GM18511 (cell line): ENCODE data around the gene MR1.
"Not testable (repeated sequence)": the region's sequence is repeated elsewhere in the genome, so short reads cannot be mapped to it uniquely, and the experiment has no call there.

Experiments used
- ATAC-seq: cut with Tn5 transposase; IDR thresholded peaks from one replicate; pipeline ENCODE4 v1.9.1; 2021; ENCODE audit warnings: mild to moderate bottlenecking, moderate library complexity; ENCODE audit not compliant: unreplicated experiment

The MR1 gene

DNA sequence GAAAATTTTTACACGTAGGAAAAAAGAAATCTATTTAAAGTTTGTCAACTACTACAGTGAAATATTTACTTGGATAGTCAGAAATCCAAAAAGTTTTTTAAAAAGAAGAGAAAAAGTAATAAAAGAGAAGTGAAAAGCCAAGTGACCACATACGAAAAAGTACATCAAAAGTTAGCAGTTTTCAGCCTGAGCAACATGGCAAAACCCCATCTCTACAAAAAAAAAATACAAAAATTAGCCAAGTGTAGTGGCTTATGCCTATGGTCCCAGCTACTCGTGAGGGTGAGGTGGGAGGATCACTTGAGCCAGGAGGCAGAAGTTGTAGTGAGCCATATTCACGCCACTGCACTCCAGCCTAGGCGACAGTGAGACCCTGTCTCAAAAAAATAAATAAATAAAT, 5.2 kb upstream of the MR1 start:
- no peak for ATAC-seq

DNA sequence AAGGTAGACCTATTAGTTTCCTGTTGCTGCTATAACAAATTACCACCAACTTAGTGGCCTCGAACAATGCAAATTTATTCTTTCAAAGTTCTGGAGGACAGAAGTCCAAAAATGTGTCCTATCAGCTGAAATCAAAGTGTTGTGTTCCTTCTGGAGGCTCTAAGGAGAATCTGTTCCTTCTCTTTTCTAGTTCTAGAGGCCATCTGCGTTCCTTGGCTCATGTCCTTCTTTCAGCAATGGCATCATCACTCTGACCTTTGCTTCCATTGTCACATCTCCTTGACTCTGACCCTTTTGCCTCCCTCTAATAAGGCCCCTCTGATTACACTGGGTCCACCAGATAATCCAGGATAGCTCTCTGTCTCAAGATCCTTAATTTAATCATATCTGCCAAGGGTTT, 1.2 kb upstream of the MR1 start:
- no peak for ATAC-seq

DNA sequence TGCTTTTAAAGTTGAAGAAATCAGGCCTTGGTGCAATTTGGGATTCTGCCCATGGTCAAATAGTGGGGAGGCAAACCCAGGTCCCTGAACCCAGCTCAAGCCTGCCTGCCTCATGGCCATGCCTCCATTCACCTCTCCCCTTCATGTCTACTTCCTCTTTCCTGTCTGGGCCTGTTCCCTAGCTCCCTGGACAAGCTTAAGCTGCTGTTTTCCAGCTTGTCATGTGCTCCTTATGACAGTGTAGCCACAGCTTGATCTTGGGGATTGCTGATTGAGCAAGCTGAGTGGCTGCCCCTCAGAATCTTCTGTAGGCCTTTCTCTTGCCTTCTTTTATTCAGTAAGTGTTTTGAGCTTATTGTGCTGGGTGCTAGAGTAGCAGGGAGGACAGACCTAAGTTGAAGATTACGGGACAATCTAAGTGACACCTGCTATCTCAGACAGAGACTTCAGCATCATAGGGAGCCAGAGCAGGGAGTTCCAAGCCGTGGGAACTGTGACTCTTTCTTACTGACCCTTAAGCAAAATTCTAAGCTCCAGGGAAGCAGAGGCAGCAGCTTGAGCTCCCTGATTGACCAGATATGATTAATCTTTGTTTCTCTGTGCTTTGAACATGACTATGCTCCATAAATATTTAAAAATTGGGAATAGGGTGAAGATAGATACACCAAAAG, 520 bp upstream of the MR1 start:
- peak; percentile 40 for ATAC-seq

DNA sequence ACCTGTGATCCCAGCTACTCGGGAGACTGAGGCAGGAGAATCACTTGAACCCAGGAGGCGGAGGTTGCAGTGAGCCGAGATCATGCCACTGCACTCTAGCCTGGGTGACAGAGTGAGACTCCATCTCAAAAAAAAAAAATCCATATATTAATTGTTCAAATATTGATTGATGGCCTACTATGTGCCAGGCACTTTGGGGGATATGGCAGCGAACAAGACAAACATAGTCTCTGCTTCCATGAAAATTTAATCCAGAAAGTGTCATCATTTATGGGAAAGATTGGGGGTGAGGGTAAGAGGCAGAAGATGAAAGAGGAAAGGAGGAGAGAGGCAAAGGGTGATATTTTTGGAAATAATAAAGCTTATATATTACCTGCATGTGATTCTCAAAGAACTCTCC, 1.4 kb downstream of the MR1 start:
- ATAC-seq: not testable (repeated sequence)

GRCh38 chr1:181036107-181036836, 2.5 kb downstream of the MR1 start:
- ATAC-seq: no peak

DNA sequence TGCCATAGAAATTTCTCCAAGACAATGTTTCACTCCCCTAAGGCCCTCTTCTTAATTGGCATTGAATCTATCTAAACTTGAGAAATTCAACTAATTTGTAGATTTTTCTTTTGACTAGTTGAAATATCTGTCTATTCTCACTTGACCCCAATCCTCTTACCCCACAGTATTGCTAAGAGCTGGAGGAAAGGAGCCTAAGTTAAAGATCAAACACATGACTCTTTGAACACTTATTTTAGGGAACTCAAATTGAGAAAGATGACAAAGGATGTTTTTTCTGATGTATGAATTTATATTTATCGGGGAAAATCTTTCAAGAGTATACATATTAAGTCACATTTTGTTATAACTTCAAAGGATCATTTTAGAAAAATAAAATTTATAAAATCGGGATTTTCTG, 3.6 kb downstream of the MR1 start:
- ATAC-seq: no peak

DNA sequence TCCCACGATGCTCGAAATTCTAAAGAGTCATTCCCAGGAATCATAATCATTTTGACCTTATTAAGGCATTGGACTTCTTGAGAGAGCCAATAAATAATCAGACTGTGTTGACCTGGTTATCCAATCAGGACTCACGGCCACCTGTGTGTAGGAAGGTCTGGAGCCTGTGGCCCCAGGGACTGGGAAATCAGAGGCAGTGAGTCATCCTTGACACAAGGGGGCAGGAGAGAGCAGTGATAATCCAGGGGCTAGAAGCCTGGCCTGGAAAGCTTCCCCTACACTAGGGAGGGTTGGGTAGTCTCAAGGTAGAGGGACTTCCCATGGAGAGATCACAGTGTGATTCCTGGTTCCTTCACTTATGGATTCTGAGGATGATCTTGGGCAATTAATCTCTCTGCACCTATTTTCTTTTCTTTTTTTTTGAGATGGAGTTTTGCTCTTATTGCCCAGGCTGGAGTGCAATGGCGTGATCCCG, 4.7 kb downstream of the MR1 start:
- no peak for ATAC-seq

DNA sequence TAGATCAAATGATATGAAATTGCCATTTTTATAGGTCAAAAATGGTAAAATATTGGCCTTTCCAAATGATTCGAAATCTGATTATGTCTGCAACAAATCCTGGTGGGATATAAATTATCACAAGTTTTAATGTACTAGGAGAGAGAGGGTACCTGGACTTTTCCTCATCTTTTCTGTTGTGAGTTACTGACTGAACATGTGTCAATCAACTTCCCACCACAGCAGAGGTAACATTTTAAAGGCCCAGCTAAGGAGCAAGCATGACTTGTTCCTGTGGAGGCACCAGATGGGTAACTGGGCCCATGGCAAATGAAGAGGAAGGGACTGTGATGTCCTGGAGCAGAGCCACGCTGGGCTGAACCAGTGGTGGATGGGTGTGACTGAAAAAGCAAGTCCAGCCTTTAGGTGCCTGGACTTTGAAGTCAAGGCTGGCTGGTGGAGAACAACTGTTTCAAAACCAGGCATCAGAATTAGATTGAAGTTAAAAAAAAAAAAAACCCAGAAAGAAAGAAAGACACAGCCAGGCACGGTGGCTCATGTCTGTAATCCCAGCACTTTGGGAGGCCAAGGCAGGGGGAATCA, 6.6 kb downstream of the MR1 start:
- ATAC-seq: no peak

DNA sequence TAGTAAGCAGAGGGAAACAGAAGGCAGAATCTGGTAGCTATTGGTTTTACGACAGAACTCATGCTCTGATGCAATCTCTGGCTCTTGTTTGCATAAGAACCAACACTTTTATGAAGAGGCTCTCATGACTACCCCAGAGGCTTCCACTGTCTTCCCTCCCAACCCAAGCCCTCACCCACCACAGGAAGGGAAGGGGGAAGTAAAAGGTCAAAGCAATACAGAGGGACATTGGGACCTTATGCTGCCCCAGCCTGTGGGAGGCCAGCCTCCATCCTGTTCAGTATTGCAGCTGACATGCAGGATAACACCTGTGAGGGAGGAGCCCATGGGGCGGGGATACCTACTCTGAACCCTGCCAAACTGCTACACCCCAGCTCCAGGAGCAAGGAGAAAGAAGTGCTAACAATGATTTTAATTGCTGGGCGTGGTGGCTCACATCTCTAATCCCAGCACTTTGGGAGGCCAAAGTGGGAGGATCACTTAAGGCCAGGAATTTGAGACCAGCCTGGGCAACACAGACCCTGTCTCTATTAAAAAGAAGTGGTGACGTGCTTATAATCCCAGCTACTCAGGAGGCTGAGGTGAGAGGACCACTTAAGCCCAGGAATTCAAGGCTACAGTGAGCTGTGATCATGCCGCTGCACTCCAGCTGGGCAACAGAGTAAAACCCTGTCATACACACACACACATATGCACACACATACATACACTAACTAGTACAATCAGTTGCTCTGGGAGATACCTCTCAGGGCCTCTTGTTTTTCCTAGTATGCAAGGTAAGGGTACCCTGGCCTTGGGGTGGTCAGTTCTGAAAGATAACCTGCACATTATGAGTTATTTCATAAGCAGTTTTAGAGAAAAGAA, 9.5 kb downstream of the MR1 start:
- ATAC-seq: no peak

DNA sequence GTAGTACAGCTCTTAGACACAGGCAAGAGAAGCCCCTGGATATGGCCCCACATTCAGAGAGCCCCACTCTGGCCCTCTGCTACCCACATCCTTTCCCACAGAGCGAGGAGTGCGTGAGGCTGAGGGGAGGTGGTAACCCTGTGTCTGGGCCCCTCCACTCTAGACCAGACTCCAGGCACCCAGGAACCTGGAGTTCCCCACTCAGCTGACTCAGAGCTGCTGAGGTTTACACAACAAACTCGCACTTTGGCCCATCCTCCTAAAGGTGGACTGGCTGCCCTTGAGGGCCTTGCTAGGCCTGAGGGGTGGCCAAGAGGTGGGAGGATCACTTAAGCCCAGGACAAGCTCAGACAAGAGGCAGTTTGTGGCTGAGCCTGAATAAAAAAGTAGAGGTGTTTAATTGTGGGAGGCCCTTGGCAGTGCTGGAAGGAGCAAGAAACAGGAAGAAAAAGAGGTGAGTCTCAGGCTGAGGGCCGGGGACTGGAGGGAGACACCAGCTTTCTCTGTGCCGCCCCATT, 10.7 kb downstream of the MR1 start:
- peak; percentile 95 for ATAC-seq

DNA sequence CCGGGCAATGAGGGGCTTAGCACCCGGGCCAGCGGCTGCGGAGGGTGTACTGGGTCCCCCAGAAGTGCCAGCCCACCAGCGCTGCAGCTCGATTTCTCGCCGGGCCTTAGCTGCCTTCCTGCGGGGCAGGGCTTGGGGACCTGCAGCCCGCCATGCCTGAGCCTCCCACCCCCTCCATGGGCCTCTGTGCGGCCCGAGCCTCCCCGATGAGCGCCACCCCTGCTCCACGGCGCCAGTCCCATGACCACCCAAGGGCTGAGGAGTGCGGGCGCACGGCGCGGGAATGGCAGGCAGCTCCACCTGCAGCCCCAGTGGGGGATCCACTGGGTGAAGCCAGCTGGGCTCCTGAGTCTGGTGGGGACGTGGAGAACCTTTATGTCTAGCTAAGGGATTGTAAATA, 12.2 kb downstream of the MR1 start:
- not testable (repeated sequence) for ATAC-seq

- ATAC-seq: no peak
These were observed 15.6 kb downstream of the MR1 start for GRCh38 chr1:181049378-181049777.

GRCh38 chr1:181050922-181051321, 17.1 kb downstream of the MR1 start:
- ATAC-seq: no peak

GRCh38 chr1:181056560-181056959, 22.8 kb downstream of the MR1 start:
- no peak for ATAC-seq

DNA sequence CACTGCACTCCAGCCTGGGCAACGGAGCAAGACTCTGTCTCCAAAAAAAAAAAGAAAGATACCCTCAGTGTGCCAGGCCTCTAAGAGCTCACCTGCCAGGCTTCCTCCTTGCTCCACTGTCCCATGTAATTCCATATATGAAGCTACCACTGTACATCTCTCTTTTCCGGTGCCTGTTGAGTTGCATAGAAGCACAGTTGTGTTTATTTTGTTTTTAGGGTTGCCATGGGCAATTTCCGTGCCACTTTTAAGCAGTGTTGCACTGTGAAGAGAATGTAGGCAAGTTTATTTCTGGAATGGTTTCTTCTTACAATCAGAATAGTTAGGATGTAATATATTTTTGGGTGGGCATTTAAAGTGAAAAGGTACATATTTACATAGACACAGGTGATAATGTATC, 23.3 kb downstream of the MR1 start:
- ATAC-seq: no peak

DNA sequence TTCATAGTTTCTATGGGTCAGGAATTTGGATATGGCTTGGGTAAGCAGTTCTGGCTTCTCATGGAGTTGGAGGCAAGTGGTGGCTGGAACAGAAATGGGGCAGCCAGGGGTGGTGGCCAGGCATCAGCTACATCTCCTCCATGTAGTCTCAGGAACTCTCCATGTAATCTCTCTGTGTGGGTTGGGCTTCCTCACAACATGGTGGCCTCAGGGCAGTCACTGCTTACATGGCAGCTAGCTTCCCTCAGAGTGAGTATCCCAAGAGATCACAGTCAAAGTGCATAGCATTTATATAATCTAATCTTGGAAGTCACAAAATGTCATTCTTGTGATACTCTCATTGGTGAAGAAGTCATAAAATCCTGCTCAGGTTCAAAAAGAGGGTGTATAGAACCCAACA, 25.7 kb downstream of the MR1 start:
- ATAC-seq: no peak

DNA sequence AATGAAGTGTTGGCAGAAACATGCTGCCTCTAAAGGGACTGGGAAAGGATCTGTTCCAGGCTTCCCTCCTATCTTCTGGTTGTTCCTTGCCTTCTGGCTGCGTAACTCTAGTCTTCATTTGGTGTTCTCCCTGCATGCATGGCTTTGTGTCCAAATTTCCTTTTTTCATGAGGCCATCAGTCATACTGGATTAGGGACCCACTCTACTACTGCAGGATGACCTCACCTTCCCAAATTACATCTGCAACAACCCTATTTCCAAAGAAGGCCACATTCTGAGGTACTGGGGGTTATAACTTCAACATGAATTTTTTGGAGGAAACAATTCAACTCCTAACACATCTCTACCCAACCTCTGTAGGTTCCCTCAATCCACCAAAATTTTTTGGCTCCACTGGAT, 26.3 kb downstream of the MR1 start:
- ATAC-seq: no peak

DNA sequence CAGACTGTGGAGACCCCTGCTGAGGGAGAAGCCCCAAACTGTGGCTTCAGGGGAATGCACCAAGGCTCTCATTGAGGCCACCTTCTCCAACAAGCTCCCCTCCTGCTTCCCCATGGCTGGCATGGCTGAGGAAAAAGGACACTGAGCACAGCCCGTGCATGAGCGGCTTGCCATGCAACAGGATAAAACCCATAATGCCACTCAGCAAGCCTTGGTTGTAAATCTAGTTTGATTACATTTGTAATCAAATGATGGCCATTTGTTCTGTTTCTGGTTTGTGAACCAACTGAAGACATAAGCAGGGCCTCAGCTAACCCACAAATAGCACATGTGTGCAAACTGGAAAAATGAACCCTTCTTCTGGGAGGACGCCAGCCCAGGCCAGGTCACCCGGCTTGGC, 27.2 kb downstream of the MR1 start:
- not testable (repeated sequence) for ATAC-seq

DNA sequence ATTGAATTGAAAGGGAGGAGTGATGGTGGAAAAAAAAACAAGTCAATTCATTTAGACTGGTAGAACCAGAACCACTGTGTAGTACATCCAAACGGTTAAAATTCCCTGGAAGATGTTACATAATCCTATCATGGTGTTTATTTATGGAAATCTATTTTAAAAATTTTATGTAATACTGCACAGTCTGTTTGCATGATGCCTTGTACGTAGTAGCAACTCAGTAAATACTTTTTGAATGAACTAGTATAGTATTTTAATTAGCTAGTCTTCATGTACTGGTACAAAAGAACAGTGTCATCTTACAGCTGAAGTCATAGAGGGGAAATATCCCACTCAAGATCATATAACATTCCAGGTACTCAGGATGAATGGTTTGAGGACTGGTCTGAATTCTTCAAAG, 27.7 kb downstream of the MR1 start:
- ATAC-seq: no peak

DNA sequence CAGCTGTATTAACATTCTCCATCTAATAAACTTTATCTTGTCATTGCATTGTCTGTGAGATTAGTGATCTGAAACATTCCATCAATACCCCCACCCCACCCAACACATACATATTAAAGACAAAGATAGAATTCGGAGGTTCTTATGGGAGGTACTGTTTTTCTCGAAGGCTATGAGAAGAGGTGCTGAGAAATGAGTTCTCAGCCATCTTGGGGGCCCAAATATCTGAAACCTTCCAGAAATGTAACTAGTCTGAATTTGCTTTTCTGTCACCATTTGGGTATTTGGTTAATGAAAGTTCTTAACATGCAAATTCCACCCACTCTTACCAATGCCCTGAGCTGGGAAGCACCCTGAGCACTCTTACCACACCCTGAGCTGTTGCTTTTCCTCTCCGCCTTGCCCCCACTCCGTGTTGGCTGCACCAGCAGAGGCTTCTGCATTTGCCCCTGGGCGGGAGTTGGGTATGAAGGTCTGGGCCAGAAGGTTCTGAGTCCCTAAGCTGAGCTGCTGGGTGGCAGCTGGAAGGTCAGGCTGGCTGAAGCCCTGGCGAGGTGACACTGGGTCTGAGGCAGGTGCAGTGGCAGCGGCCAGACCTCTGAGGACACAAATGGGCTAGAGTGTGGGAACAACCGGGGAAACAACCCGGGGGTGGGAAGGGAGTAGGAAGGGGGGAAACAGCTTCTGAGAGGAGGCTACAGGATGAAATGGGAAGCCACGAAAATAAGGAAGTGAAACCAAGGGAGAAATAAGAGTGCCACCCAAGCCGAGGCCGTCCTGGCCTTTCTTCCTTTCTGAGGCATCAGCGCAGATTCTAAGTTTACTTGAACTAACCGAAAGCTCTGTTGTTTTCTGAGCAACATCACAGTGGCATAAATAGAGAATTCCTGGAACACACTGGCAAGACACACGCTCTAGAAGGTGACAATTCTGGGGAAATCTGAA, 28.4 kb downstream of the MR1 start:
- ATAC-seq: peak; percentile 85
